HCT116 (cell line): ENCODE data around the gene ALKBH8.

Experiments used
- CEBPB ChIP-seq: IDR thresholded peaks from 2 replicates; pipeline ENCODE4 v1.6.1; 2012; ENCODE audit warnings: low read depth
- ELF1 ChIP-seq: IDR thresholded peaks from 2 replicates; pipeline ENCODE4 v1.6.1; 2012; ENCODE audit warnings: low read depth, borderline replicate concordance
- EZH2 ChIP-seq: fragments of 200-600 bp; sonication (generic); IDR thresholded peaks from 2 replicates; pipeline ENCODE4 v1.6.1; 2017; ENCODE audit warnings: antibody characterized with exemption, mixed run types
- EZH2phosphoT487 ChIP-seq: fragments of 200-600 bp; IDR thresholded peaks from 2 replicates; pipeline ENCODE4 v1.6.1; 2018; ENCODE audit warnings: antibody characterized with exemption, borderline replicate concordance
- POLR2A ChIP-seq: IDR thresholded peaks from 2 replicates; pipeline ENCODE4 v1.7.0; 2011; ENCODE audit warnings: borderline replicate concordance; ENCODE audit not compliant: insufficient read depth, insufficient read length; ENCODE audit errors: extremely low read depth
- POLR2AphosphoS5 ChIP-seq: IDR thresholded peaks from 2 replicates; pipeline ENCODE4 v1.6.1; 2011; ENCODE audit warnings: mild to moderate bottlenecking, low read depth, low read length, moderate library complexity
- SP1 ChIP-seq: IDR thresholded peaks from 2 replicates; pipeline ENCODE4 v1.6.1; 2012; ENCODE audit warnings: low read depth
- ZFX ChIP-seq: fragments of 450-650 bp; IDR thresholded peaks from 2 replicates; pipeline ENCODE4 v1.6.1; 2017
- TF ChIP-seq, protein P1 (sequence below), 3 experiments: fragments of 200-600 bp in 1 of 3; sonication (generic) in 1 of 3; IDR thresholded peaks in 2 of 3; conservative IDR thresholded peaks in 1 of 3; 2 replicates each; pipeline ENCODE4 v1.5.1; 2012 to 2017; ENCODE audit warnings: low read depth in 2 of 3, low read length in 2 of 3, antibody characterized with exemption in 1 of 3, borderline replicate concordance in 1 of 3, control low read depth in 1 of 3, mild to moderate bottlenecking in 1 of 3, mixed read lengths in 1 of 3, mixed run types in 1 of 3, moderate library complexity in 1 of 3; ENCODE audit not compliant: insufficient read depth in 1 of 3

DNA sequence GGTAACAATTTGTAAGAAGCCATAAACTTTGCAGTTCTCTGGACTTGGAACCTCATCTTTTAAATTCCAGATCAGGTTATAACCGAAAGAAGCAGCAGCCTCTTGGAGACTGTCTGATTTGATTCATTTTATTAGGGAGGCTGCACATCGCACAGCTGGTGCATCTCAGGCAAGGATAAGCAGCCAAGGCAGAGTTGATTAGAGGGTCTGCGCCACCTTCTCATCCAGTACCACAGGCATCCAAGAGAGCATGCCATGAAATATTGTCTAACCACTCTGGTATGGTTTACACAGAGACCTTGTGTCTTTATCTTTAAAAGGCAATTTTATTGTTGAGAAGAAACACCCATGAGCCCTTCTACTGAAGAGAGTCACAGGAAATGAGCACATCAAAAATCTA is 91.7 kb downstream of the ALKBH8 start:
- TF ChIP-seq, protein P1, sequence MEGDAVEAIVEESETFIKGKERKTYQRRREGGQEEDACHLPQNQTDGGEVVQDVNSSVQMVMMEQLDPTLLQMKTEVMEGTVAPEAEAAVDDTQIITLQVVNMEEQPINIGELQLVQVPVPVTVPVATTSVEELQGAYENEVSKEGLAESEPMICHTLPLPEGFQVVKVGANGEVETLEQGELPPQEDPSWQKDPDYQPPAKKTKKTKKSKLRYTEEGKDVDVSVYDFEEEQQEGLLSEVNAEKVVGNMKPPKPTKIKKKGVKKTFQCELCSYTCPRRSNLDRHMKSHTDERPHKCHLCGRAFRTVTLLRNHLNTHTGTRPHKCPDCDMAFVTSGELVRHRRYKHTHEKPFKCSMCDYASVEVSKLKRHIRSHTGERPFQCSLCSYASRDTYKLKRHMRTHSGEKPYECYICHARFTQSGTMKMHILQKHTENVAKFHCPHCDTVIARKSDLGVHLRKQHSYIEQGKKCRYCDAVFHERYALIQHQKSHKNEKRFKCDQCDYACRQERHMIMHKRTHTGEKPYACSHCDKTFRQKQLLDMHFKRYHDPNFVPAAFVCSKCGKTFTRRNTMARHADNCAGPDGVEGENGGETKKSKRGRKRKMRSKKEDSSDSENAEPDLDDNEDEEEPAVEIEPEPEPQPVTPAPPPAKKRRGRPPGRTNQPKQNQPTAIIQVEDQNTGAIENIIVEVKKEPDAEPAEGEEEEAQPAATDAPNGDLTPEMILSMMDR (IDR thresholded peaks at IDR 0.05 in 2 of 3, conservative IDR thresholded peaks at IDR 0.05 in 1 of 3; ENCODE audit: borderline replicate concordance in 1 of 3, insufficient read depth in 1 of 3, low read depth in 2 of 3, low read length in 2 of 3): no peak
- TF ChIP-seq POLR2A (no peak), ZFX (no peak), POLR2AphosphoS5 (no peak), EZH2 (no peak), EZH2phosphoT487 (no peak), CEBPB (no peak), ELF1 (no peak), SP1 (no peak)
